Peyer's patch (tissue), 4 donors: ENCODE measurements around the gene HDAC4.

Experiments used
- CTCF ChIP-seq, 6 experiments: fragments of 450-650 bp in 4 of 6; fragments of 200-600 bp in 2 of 6; sonication (generic) in 1 of 6; IDR thresholded peaks; one replicate each; pipeline ENCODE4 v1.5.1; 2017 to 2019; ENCODE audit warnings: antibody characterized with exemption in 6 of 6, mild to moderate bottlenecking in 3 of 6, moderate library complexity in 1 of 6
- POLR2A ChIP-seq, 2 donors: fragments of 450-650 bp; IDR thresholded peaks; one replicate each; pipeline ENCODE4 v1.5.1; 2017; ENCODE audit warnings: antibody characterized with exemption in 2 of 2, mild to moderate bottlenecking in 2 of 2, moderate library complexity in 2 of 2

- TF ChIP-seq CTCF (IDR thresholded peaks at IDR 0.05), result peak in 1 of 6 experiments; percentile 21
- no peak for TF ChIP-seq POLR2A (IDR thresholded peaks at IDR 0.05)
Observed at GRCh38 chr2:239396881-239397681, 3.7 kb downstream of the HDAC4 start.
